H1 (cell line): ENCODE results near the gene PSMC3.

Experiments used
- CREB1 ChIP-seq: IDR thresholded peaks from 2 replicates; pipeline ENCODE4 v1.6.1; 2012; ENCODE audit warnings: inconsistent platforms
- GTF2F1 ChIP-seq: IDR thresholded peaks from 2 replicates; pipeline ENCODE4 v1.6.1; 2012; ENCODE audit warnings: low read depth, low read length, improper control_type of control experiment, borderline replicate concordance
- PHF8 ChIP-seq: fragments of 200-600 bp; sonication (generic); conservative IDR thresholded peaks from 2 replicates; pipeline ENCODE4 v1.7.1; 2012; ENCODE audit warnings: low read depth, mild to moderate bottlenecking, inconsistent platforms, low read length, moderate library complexity
- SIN3A ChIP-seq, 2 experiments: IDR thresholded peaks in 1 of 2; conservative IDR thresholded peaks in 1 of 2; 2 replicates each; pipeline ENCODE4 v1.6.1; 2011 to 2012; ENCODE audit warnings: low read length in 2 of 2, improper control_type of control experiment in 1 of 2, low read depth in 1 of 2, mild to moderate bottlenecking in 1 of 2
- TAF1 ChIP-seq: IDR thresholded peaks from 2 replicates; pipeline ENCODE4 v1.6.1; 2011; ENCODE audit warnings: mild to moderate bottlenecking, low read depth, low read length
- TF ChIP-seq, protein P1 (sequence below), 3 experiments: IDR thresholded peaks; 1 replicate in 2 of 3; 2 replicates in 1 of 3; pipeline versions ENCODE4 v1.5.1 to v1.6.1; 2011; ENCODE audit warnings: low read length in 3 of 3, mild to moderate bottlenecking in 3 of 3, inconsistent platforms in 2 of 3, low read depth in 1 of 3, moderate library complexity in 1 of 3; ENCODE audit not compliant: insufficient read depth in 1 of 3; ENCODE audit errors: control extremely low read depth in 1 of 3
- TF ChIP-seq, protein P2 (sequence below): IDR thresholded peaks from 2 replicates; pipeline ENCODE4 v1.6.1; 2012; ENCODE audit warnings: inconsistent platforms

DNA sequence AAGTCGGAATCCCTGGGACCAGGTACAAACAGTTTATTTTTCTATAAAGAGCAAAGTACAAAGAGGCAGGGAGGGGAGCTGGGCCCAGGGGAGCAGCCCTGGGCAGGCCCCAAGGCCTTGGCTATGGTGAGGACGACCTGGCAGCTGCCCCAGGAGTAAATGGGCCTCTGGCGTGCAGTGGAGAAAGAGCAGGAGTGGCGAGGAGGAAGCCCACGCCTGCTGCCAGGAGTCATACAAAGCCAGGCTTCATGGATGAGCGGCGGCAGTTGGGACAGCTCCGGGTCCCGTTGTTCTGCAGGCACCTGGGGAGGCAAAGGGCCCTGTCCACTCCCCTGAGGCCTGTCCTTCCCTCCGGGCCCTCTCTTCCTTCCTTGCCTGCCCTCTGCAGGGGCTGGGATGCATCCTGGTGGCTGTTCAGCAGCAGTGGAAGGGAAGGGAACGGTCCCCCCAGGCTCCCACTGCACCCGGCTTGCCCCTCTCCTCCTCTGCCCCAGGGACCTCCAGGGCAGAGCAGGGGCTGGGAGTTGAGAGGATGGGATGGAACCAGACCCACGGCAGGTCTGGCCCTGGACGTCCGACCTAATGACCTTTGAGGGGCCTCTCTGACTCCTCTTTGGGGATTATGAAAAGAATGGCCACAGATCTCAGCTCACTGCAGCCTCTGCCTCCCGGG, 11.6 kb upstream of the PSMC3 start:
- TF ChIP-seq, protein P1, sequence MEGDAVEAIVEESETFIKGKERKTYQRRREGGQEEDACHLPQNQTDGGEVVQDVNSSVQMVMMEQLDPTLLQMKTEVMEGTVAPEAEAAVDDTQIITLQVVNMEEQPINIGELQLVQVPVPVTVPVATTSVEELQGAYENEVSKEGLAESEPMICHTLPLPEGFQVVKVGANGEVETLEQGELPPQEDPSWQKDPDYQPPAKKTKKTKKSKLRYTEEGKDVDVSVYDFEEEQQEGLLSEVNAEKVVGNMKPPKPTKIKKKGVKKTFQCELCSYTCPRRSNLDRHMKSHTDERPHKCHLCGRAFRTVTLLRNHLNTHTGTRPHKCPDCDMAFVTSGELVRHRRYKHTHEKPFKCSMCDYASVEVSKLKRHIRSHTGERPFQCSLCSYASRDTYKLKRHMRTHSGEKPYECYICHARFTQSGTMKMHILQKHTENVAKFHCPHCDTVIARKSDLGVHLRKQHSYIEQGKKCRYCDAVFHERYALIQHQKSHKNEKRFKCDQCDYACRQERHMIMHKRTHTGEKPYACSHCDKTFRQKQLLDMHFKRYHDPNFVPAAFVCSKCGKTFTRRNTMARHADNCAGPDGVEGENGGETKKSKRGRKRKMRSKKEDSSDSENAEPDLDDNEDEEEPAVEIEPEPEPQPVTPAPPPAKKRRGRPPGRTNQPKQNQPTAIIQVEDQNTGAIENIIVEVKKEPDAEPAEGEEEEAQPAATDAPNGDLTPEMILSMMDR (IDR thresholded peaks at IDR 0.05; ENCODE audit: control extremely low read depth in 1 of 3, insufficient read depth in 1 of 3, low read depth in 1 of 3, low read length in 3 of 3) = no peak
- TF ChIP-seq GTF2F1 (no peak), TAF1 (no peak), PHF8 (no peak), SIN3A (conservative IDR thresholded peaks at IDR 0.05 in 1 of 2, IDR thresholded peaks at IDR 0.05 in 1 of 2; ENCODE audit: low read depth in 1 of 2, low read length in 2 of 2) (no peak), CREB1 (no peak)
- TF ChIP-seq, protein P2, sequence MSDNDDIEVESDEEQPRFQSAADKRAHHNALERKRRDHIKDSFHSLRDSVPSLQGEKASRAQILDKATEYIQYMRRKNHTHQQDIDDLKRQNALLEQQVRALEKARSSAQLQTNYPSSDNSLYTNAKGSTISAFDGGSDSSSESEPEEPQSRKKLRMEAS = no peak
